Measurements from ENCODE around the gene KLHL17. TPM values are rescaled to one million over a fixed set of nuclear protein-coding genes. Genes with fewer than 3 reads are reported as not detected.

Gene KLHL17
- total RNA-seq, 5 donors from 2014 or later (not counting 1 experiment from before 2014, with no cell fraction given) = 17.5 to 45.3 (median 37.1) TPM

- POLR2A ChIA-PET = no interaction called here
- Mint-ChIP-seq H3K36me3 (no peaks in the 10 kb centered on the region), H3K27me3 (peaks cover 24 to 49% of the 10 kb centered on the region in 2 donors), H3K27ac (no peak overlapping the region), H3K9me3 (no peaks in the 10 kb centered on the region), H3K4me3 (no peak overlapping the region), H3K4me1 (peaks cover 6 to 12% (median 10%) of the 10 kb centered on the region in 3 donors)
- Histone ChIP-seq H3K4me3 (ENCODE audit: control insufficient read depth in 1 of 2, extremely low read depth in 1 of 2, low read length in 1 of 2) (no peak overlapping the region), H3K9me3 (no peaks in the 10 kb centered on the region), H3K27me3 (replicated peaks in 1 of 2; ENCODE audit: control insufficient read depth in 2 of 2, extremely low read depth in 1 of 2, insufficient read depth in 2 of 2, low read length in 1 of 2) (peaks cover 0 to 84% of the 10 kb centered on the region in 2 experiments), H3K4me1 (ENCODE audit: control insufficient read depth in 1 of 2, extremely low read depth in 1 of 2, insufficient read depth in 2 of 2, low read length in 2 of 2) (peaks cover 9 to 32% of the 10 kb centered on the region in 2 experiments), H3K27ac (ENCODE audit: low read length) (no peak overlapping the region), H3K36me3 (ENCODE audit: control insufficient read depth in 2 of 2, extremely low read depth in 1 of 2, insufficient read depth in 1 of 2, low read length in 1 of 2) (no peaks in the 10 kb centered on the region)
- no peak for DNase-seq
- 82% methylated on average over 19 of the region's 45 CpGs for WGBS (ENCODE audit: insufficient coverage)
- CTCF ChIA-PET = no interaction called here
- no peak for ATAC-seq (replicated peaks in 1 of 4)
Measured at GRCh38 chr1:936348-937264, 23.8 kb upstream of the KLHL17 start.

GRCh38 chr1:937521-937920 lies 22.9 kb upstream of the KLHL17 start:
- no peaks in the 10 kb centered on the region for H3K36me3 Mint-ChIP-seq
- H3K27me3 Mint-ChIP-seq = peaks cover 24 to 49% of the 10 kb centered on the region in 2 donors
- H3K4me1 Mint-ChIP-seq = peaks cover 5 to 12% (median 10%) of the 10 kb centered on the region in 3 donors
- Histone ChIP-seq H3K27ac (ENCODE audit: low read length) (no peak overlapping the region), H3K4me3 (ENCODE audit: control insufficient read depth in 1 of 2, extremely low read depth in 1 of 2, low read length in 1 of 2) (no peak overlapping the region), H3K9me3 (no peaks in the 10 kb centered on the region), H3K36me3 (ENCODE audit: control insufficient read depth in 2 of 2, extremely low read depth in 1 of 2, insufficient read depth in 1 of 2, low read length in 1 of 2) (no peaks in the 10 kb centered on the region), H3K27me3 (replicated peaks in 1 of 2; ENCODE audit: control insufficient read depth in 2 of 2, extremely low read depth in 1 of 2, insufficient read depth in 2 of 2, low read length in 1 of 2) (peaks cover 0 to 81% of the 10 kb centered on the region in 2 experiments), H3K4me1 (ENCODE audit: control insufficient read depth in 1 of 2, extremely low read depth in 1 of 2, insufficient read depth in 2 of 2, low read length in 2 of 2) (peaks cover 11 to 36% of the 10 kb centered on the region in 2 experiments)
- H3K4me3 Mint-ChIP-seq = no peak overlapping the region
- 91% methylated on average over 15 of the region's 16 CpGs for WGBS (ENCODE audit: insufficient coverage)
- H3K9me3 Mint-ChIP-seq = no peaks in the 10 kb centered on the region
- DNase-seq (no peak), ATAC-seq (replicated peaks in 1 of 4) (no peak)
- H3K27ac Mint-ChIP-seq = no peak overlapping the region
- POLR2A ChIA-PET = no interaction called here
- CTCF ChIA-PET = no interaction called here

GRCh38 chr1:938088-938683 lies 22.2 kb upstream of the KLHL17 start:
- H3K27me3 ChIP-seq (replicated peaks in 1 of 2; ENCODE audit: control insufficient read depth in 2 of 2, extremely low read depth in 1 of 2, insufficient read depth in 2 of 2, low read length in 1 of 2) = peaks cover 0 to 80% of the 10 kb centered on the region in 2 experiments
- POLR2A ChIA-PET = no interaction called here

GRCh38 chr1:938711-939489 lies 21.5 kb upstream of the KLHL17 start:
- no peak overlapping the region for H3K27ac ChIP-seq (ENCODE audit: low read length)
- ChIA-PET CTCF (no interaction called here), POLR2A (no interaction called here)
- peaks cover 0 to under 1% of the 10 kb centered on the region in 2 donors for H3K36me3 ChIP-seq (ENCODE audit: control insufficient read depth in 2 of 2, extremely low read depth in 1 of 2, insufficient read depth in 1 of 2, low read length in 1 of 2)
- H3K27me3 Mint-ChIP-seq = peaks cover 24 to 44% of the 10 kb centered on the region in 2 donors
- H3K9me3 ChIP-seq = no peaks in the 10 kb centered on the region
- peaks cover 0 to 81% of the 10 kb centered on the region in 2 experiments for H3K27me3 ChIP-seq (replicated peaks in 1 of 2; ENCODE audit: control insufficient read depth in 2 of 2, extremely low read depth in 1 of 2, insufficient read depth in 2 of 2, low read length in 1 of 2)
- H3K27ac Mint-ChIP-seq = no peak overlapping the region
- H3K4me3 Mint-ChIP-seq = peak overlapping the region in 1 of 3 donors; percentile 13
- ATAC-seq (replicated peaks in 1 of 4) (no peak), DNase-seq (no peak)
- peaks cover 5 to 14% (median 13%) of the 10 kb centered on the region in 3 donors for H3K4me1 Mint-ChIP-seq
- peaks cover 11 to 44% of the 10 kb centered on the region in 2 experiments for H3K4me1 ChIP-seq (ENCODE audit: control insufficient read depth in 1 of 2, extremely low read depth in 1 of 2, insufficient read depth in 2 of 2, low read length in 2 of 2)
- no peak overlapping the region for H3K4me3 ChIP-seq (ENCODE audit: control insufficient read depth in 1 of 2, extremely low read depth in 1 of 2, low read length in 1 of 2)
- H3K36me3 Mint-ChIP-seq = no peaks in the 10 kb centered on the region
- no peaks in the 10 kb centered on the region for H3K9me3 Mint-ChIP-seq
- WGBS (ENCODE audit: insufficient coverage) = 82% methylated on average over 27 of the region's 30 CpGs

More at GRCh38 chr1:938088-938683, 22.2 kb upstream of the KLHL17 start:
- CTCF ChIA-PET = no interaction called here
- Histone ChIP-seq H3K9me3 (no peaks in the 10 kb centered on the region), H3K27ac (ENCODE audit: low read length) (no peak overlapping the region), H3K4me3 (ENCODE audit: control insufficient read depth in 1 of 2, extremely low read depth in 1 of 2, low read length in 1 of 2) (no peak overlapping the region), H3K36me3 (ENCODE audit: control insufficient read depth in 2 of 2, extremely low read depth in 1 of 2, insufficient read depth in 1 of 2, low read length in 1 of 2) (no peaks in the 10 kb centered on the region), H3K4me1 (ENCODE audit: control insufficient read depth in 1 of 2, extremely low read depth in 1 of 2, insufficient read depth in 2 of 2, low read length in 2 of 2) (peaks cover 11 to 42% of the 10 kb centered on the region in 2 experiments)
- Mint-ChIP-seq H3K4me1 (peaks cover 5 to 14% (median 13%) of the 10 kb centered on the region in 3 donors), H3K27me3 (peaks cover 24 to 50% of the 10 kb centered on the region in 2 donors), H3K36me3 (no peaks in the 10 kb centered on the region), H3K4me3 (no peak overlapping the region), H3K9me3 (no peaks in the 10 kb centered on the region), H3K27ac (no peak overlapping the region)
- DNase-seq = no peak
- 83% methylated on average over 11 of the region's 15 CpGs for WGBS (ENCODE audit: insufficient coverage)
- no peak for ATAC-seq (replicated peaks in 1 of 4)

GRCh38 chr1:939511-940106 lies 20.8 kb upstream of the KLHL17 start:
- ChIA-PET POLR2A (no interaction called here), CTCF (no interaction called here)
- Mint-ChIP-seq H3K9me3 (no peaks in the 10 kb centered on the region), H3K27ac (no peak overlapping the region), H3K4me3 (peak overlapping the region in 1 of 3 donors; percentile 9), H3K4me1 (peaks cover 5 to 14% (median 13%) of the 10 kb centered on the region in 3 donors), H3K36me3 (no peaks in the 10 kb centered on the region), H3K27me3 (peaks cover 24 to 44% of the 10 kb centered on the region in 2 donors)
- H3K9me3 ChIP-seq = no peaks in the 10 kb centered on the region
- peaks cover 0 to 84% of the 10 kb centered on the region in 2 experiments for H3K27me3 ChIP-seq (replicated peaks in 1 of 2; ENCODE audit: control insufficient read depth in 2 of 2, extremely low read depth in 1 of 2, insufficient read depth in 2 of 2, low read length in 1 of 2)
- no peak overlapping the region for H3K4me3 ChIP-seq (ENCODE audit: control insufficient read depth in 1 of 2, extremely low read depth in 1 of 2, low read length in 1 of 2)
- peaks cover 11 to 44% of the 10 kb centered on the region in 2 experiments for H3K4me1 ChIP-seq (ENCODE audit: control insufficient read depth in 1 of 2, extremely low read depth in 1 of 2, insufficient read depth in 2 of 2, low read length in 2 of 2)
- H3K36me3 ChIP-seq (ENCODE audit: control insufficient read depth in 2 of 2, extremely low read depth in 1 of 2, insufficient read depth in 1 of 2, low read length in 1 of 2) = peaks cover 0 to 8% of the 10 kb centered on the region in 2 donors
- no peak for ATAC-seq (replicated peaks in 1 of 4)
- WGBS (ENCODE audit: insufficient coverage) = 50% methylated on average over 10 of the region's 21 CpGs
- no peak overlapping the region for H3K27ac ChIP-seq (ENCODE audit: low read length)
- no peak for DNase-seq

All from T-cell (primary cell).